CD4-positive, alpha-beta memory T cell (primary cell): Measurements from ENCODE around the gene EBP. TPM values are rescaled to one million over a fixed set of nuclear protein-coding genes. Genes with fewer than 3 reads are reported as not detected.
"Not testable (repeated sequence)": the region's sequence is repeated elsewhere in the genome, so short reads cannot be mapped to it uniquely, and the experiment has no call there.

Experiments used
- CTCF ChIA-PET: fragments of 350-600 bp; sonication (Branson Sonifier 250); formaldehyde crosslinking; loops from one replicate; lab custom pipeline; 2021; ENCODE audit warnings: inconsistent platforms; ENCODE audit not compliant: partially characterized antibody; lab: Charles Lee
- POLR2A ChIA-PET: fragments of 350-600 bp; sonication (Branson Sonifier 250); formaldehyde crosslinking; loops from one replicate; lab custom pipeline; 2021; ENCODE audit not compliant: partially characterized antibody; lab: Charles Lee
- DNase-seq, 5 donors: peaks; one replicate each; pipeline versions ENCODE4 v3.0.0 to v3.0.0-alpha.2; 2020 to 2022; ENCODE audit warnings: mixed read lengths in 1 of 5
- H3K27ac ChIP-seq: one replicate; pipeline ENCODE4 v1.7.0; 2013; ENCODE audit warnings: low read depth, low read length
- H3K27me3 ChIP-seq: 2 replicates; pipeline ENCODE4 v1.7.0; 2013; ENCODE audit warnings: mild to moderate bottlenecking, low read length, moderate library complexity; ENCODE audit not compliant: insufficient read depth
- H3K36me3 ChIP-seq: 2 replicates; pipeline ENCODE4 v1.7.0; 2013; ENCODE audit warnings: mild to moderate bottlenecking, low read length, moderate library complexity; ENCODE audit not compliant: insufficient read depth
- H3K4me1 ChIP-seq: 2 replicates; pipeline ENCODE4 v1.7.0; 2013; ENCODE audit warnings: mild to moderate bottlenecking, low read length, moderate library complexity; ENCODE audit not compliant: insufficient read depth
- H3K4me3 ChIP-seq, 2 donors: one replicate each; pipeline ENCODE4 v1.7.0; 2013; ENCODE audit warnings: low read length in 2 of 2, mild to moderate bottlenecking in 1 of 2
- H3K9me3 ChIP-seq, 2 donors: one replicate each; pipeline ENCODE4 v1.7.0; 2013; ENCODE audit warnings: low read length in 2 of 2, control low read depth in 1 of 2; ENCODE audit not compliant: control insufficient read depth in 1 of 2
- H3K27ac Mint-ChIP-seq, 7 donors: one replicate each; pipeline ENCODE4 v1.8.0; 2020 to 2021; ENCODE audit warnings: mixed read lengths in 7 of 7, mild to moderate bottlenecking in 6 of 7, inconsistent platforms in 3 of 7, moderate library complexity in 3 of 7
- H3K27me3 Mint-ChIP-seq, 2 donors: one replicate each; pipeline ENCODE4 v1.8.0; 2020 to 2021; ENCODE audit warnings: mixed read lengths in 2 of 2
- H3K36me3 Mint-ChIP-seq, 2 donors: one replicate each; pipeline ENCODE4 v1.8.0; 2020 to 2021; ENCODE audit warnings: mixed read lengths in 2 of 2, inconsistent platforms in 1 of 2, mild to moderate bottlenecking in 1 of 2
- H3K4me1 Mint-ChIP-seq, 4 donors: one replicate each; pipeline ENCODE4 v1.8.0; 2020 to 2021; ENCODE audit warnings: mixed read lengths in 4 of 4, mild to moderate bottlenecking in 1 of 4
- H3K4me3 Mint-ChIP-seq, 8 donors: one replicate each; pipeline ENCODE4 v1.8.0; 2020 to 2021; ENCODE audit warnings: mixed read lengths in 8 of 8, mild to moderate bottlenecking in 7 of 8, moderate library complexity in 6 of 8, inconsistent platforms in 3 of 8
- H3K9me3 Mint-ChIP-seq, 8 donors: one replicate each; pipeline ENCODE4 v1.8.0; 2020 to 2021; ENCODE audit warnings: mixed read lengths in 8 of 8, mild to moderate bottlenecking in 5 of 8, inconsistent platforms in 3 of 8, moderate library complexity in 1 of 8
- intact Hi-C: fragments of 100-400 bp; cut with micrococcal nuclease; formaldehyde crosslinking; loops from one replicate; pipeline ENCODE4 v1.15.1; 2023
- polyA plus RNA-seq, 2 donors: library from polyadenylated mRNA; unstranded; fragments of 300-500 nt; fragmentation: Illumina TruSeq; gene quantifications; one replicate each; pipeline ENCODE4 v1.2.3, GENCODE V29; 2021
- total RNA-seq, 2 experiments: library from RNA; stranded (reverse); gene quantifications; one replicate each; pipeline ENCODE4 v1.2.3, GENCODE V29; 2021

Gene EBP
- total and polyA plus RNA-seq, 4 experiments from 2014 or later, result 32.1 to 130 (median 58.2) TPM

- H3K27ac ChIP-seq, result peak overlapping the region; percentile 95
- POLR2A ChIA-PET, result interaction anchor here (1.0 to 4.0 kb wide), 12 partner anchors 8 to 457 kb away, joined by 3 to 49 read pairs (median 8); partner anchors contain the start of genes EBP, FTSJ1, HDAC6 and OTUD5
- H3K27ac Mint-ChIP-seq, result peak overlapping the region; percentile 85 to 99 (median 95)
- no peaks in the 10 kb centered on the region for H3K36me3 ChIP-seq
- intact Hi-C loops, result no loop called here
- peaks cover 13 to 24% (median 17%) of the 10 kb centered on the region in 4 donors for H3K4me1 Mint-ChIP-seq
- no peaks in the 10 kb centered on the region for H3K9me3 ChIP-seq
- DNase-seq, result no peak
- CTCF ChIA-PET, result interaction anchor here (0.9 to 3.2 kb wide), 9 partner anchors 9 to 471 kb away, joined by 3 to 17 read pairs (median 4); partner anchors contain the start of genes RBM3 and SLC38A5
- no peaks in the 10 kb centered on the region for H3K27me3 ChIP-seq
- no peaks in the 10 kb centered on the region for H3K27me3 Mint-ChIP-seq
- H3K4me3 ChIP-seq, result no peak overlapping the region
- H3K36me3 Mint-ChIP-seq, result peaks cover 4 to 27% of the 10 kb centered on the region in 2 donors
- H3K9me3 Mint-ChIP-seq, result no peaks in the 10 kb centered on the region
- H3K4me3 Mint-ChIP-seq, result peak overlapping the region; percentile 83 to 92 (median 88)
- H3K4me1 ChIP-seq, result peaks cover 20% of the 10 kb centered on the region
Observed at GRCh38 chrX:48540480-48540879, 18.9 kb downstream of the EBP start.

GRCh38 chrX:48541140-48541814 lies 19.7 kb downstream of the EBP start:
- DNase-seq, result no peak
- Histone ChIP-seq H3K27me3 (no peaks in the 10 kb centered on the region), H3K9me3 (no peaks in the 10 kb centered on the region), H3K4me1 (peaks cover 20% of the 10 kb centered on the region), H3K36me3 (no peaks in the 10 kb centered on the region), H3K27ac (peak overlapping the region; percentile 95), H3K4me3 (no peak overlapping the region)
- intact Hi-C loops, result no loop called here
- no peaks in the 10 kb centered on the region for H3K27me3 Mint-ChIP-seq
- H3K27ac Mint-ChIP-seq, result peak overlapping the region; percentile 65 to 99 (median 95)
- H3K4me3 Mint-ChIP-seq, result peak overlapping the region; percentile 31 to 91 (median 75)
- POLR2A ChIA-PET, result interaction anchor here (2.5 to 4.0 kb wide), 3 partner anchors 20 to 66 kb away, joined by 20 to 49 read pairs (median 46); partner anchors contain the start of genes EBP, FTSJ1 and RBM3
- CTCF ChIA-PET, result interaction anchor here (2.3 to 3.2 kb wide), 2 partner anchors 33 to 458 kb away, joined by 9 to 17 read pairs; partner anchors contain the start of gene RBM3
- peaks cover 4 to 27% of the 10 kb centered on the region in 2 donors for H3K36me3 Mint-ChIP-seq
- peaks cover 13 to 24% (median 17%) of the 10 kb centered on the region in 4 donors for H3K4me1 Mint-ChIP-seq
- no peaks in the 10 kb centered on the region for H3K9me3 Mint-ChIP-seq

- DNase-seq, result no peak
- H3K4me1 Mint-ChIP-seq, result peaks cover 0 to under 1% (median 0%) of the 10 kb centered on the region in 4 donors
- Histone ChIP-seq H3K27ac (no peak overlapping the region), H3K36me3 (no peaks in the 10 kb centered on the region), H3K9me3 (no peaks in the 10 kb centered on the region), H3K4me1 (no peaks in the 10 kb centered on the region), H3K27me3 (no peaks in the 10 kb centered on the region), H3K4me3 (no peak overlapping the region)
- no peaks in the 10 kb centered on the region for H3K27me3 Mint-ChIP-seq
- no peak overlapping the region for H3K4me3 Mint-ChIP-seq
- intact Hi-C loops, result no loop called here
- no peak overlapping the region for H3K27ac Mint-ChIP-seq
- ChIA-PET CTCF (interaction anchor here (2.0 kb wide), 1 partner anchor 9 kb away, joined by 8 read pairs; the partner anchor contains the start of gene TBC1D25), POLR2A (interaction anchor here (1.3 kb wide), 1 partner anchor 9 kb away, joined by 3 read pairs; the partner anchor contains the start of gene TBC1D25)
- H3K9me3 Mint-ChIP-seq, result no peaks in the 10 kb centered on the region
- H3K36me3 Mint-ChIP-seq, result peaks cover 2 to 32% of the 10 kb centered on the region in 2 donors
Observed at GRCh38 chrX:48548871-48549270, 27.3 kb downstream of the EBP start.

- intact Hi-C loops, POLR2A ChIA-PET, H3K9me3 ChIP-seq, H3K4me1 ChIP-seq, DNase-seq, H3K4me3 Mint-ChIP-seq, H3K27me3 Mint-ChIP-seq, CTCF ChIA-PET, H3K4me1 Mint-ChIP-seq, H3K9me3 Mint-ChIP-seq, H3K27me3 ChIP-seq, H3K4me3 ChIP-seq, H3K27ac ChIP-seq: not testable (repeated sequence)
- H3K36me3 ChIP-seq, result peaks cover 24% of the 10 kb centered on the region
- Mint-ChIP-seq H3K36me3 (peaks cover 5 to 37% of the 10 kb centered on the region in 2 donors), H3K27ac (peak overlapping the region in 1 of 7 donors; percentile 11)
Observed at GRCh38 chrX:48555731-48556325, 34.2 kb downstream of the EBP start.

GRCh38 chrX:48558271-48558670 lies 36.7 kb downstream of the EBP start:
- no peak overlapping the region for H3K27ac Mint-ChIP-seq
- no peaks in the 10 kb centered on the region for H3K27me3 ChIP-seq
- H3K4me3 Mint-ChIP-seq, result no peak overlapping the region
- no peaks in the 10 kb centered on the region for H3K4me1 ChIP-seq
- intact Hi-C loops, result no loop called here
- H3K9me3 Mint-ChIP-seq, result peaks cover 0 to 2% (median 0%) of the 10 kb centered on the region in 8 donors
- ChIA-PET POLR2A (no interaction called here), CTCF (interaction anchor here (1.3 kb wide), 1 partner anchor 19 kb away, joined by 3 read pairs; the partner anchor contains the start of gene TBC1D25)
- no peaks in the 10 kb centered on the region for H3K9me3 ChIP-seq
- peaks cover 24% of the 10 kb centered on the region for H3K36me3 ChIP-seq
- H3K4me3 ChIP-seq, result no peak overlapping the region
- H3K4me1 Mint-ChIP-seq, result peaks cover 0 to 2% (median 0%) of the 10 kb centered on the region in 4 donors
- no peak overlapping the region for H3K27ac ChIP-seq
- peaks cover 10 to 45% of the 10 kb centered on the region in 2 donors for H3K36me3 Mint-ChIP-seq
- no peak for DNase-seq
- H3K27me3 Mint-ChIP-seq, result no peaks in the 10 kb centered on the region

- Mint-ChIP-seq H3K27ac (no peak overlapping the region), H3K27me3 (no peaks in the 10 kb centered on the region), H3K4me3 (no peak overlapping the region), H3K36me3 (peaks cover 8 to 43% of the 10 kb centered on the region in 2 donors), H3K4me1 (peaks cover 0 to 2% (median 0%) of the 10 kb centered on the region in 4 donors), H3K9me3 (peaks cover 0 to 2% (median 0%) of the 10 kb centered on the region in 8 donors)
- Histone ChIP-seq H3K4me1 (no peaks in the 10 kb centered on the region), H3K36me3 (peaks cover 24% of the 10 kb centered on the region), H3K27ac (no peak overlapping the region), H3K27me3 (no peaks in the 10 kb centered on the region), H3K9me3 (no peaks in the 10 kb centered on the region), H3K4me3 (no peak overlapping the region)
- POLR2A ChIA-PET, result no interaction called here
- DNase-seq, result no peak
- CTCF ChIA-PET, result no interaction called here
- intact Hi-C loops, result no loop called here
Observed at GRCh38 chrX:48559636-48560035, 38.0 kb downstream of the EBP start.

- Histone ChIP-seq H3K4me1 (no peaks in the 10 kb centered on the region), H3K9me3 (no peaks in the 10 kb centered on the region), H3K36me3 (peaks cover 21% of the 10 kb centered on the region), H3K4me3 (no peak overlapping the region), H3K27ac (no peak overlapping the region), H3K27me3 (no peaks in the 10 kb centered on the region)
- Mint-ChIP-seq H3K27ac (no peak overlapping the region), H3K9me3 (peaks cover 0 to 2% (median 0%) of the 10 kb centered on the region in 8 donors), H3K4me3 (no peak overlapping the region), H3K4me1 (no peaks in the 10 kb centered on the region), H3K36me3 (peaks cover 5 to 40% of the 10 kb centered on the region in 2 donors), H3K27me3 (no peaks in the 10 kb centered on the region)
- ChIA-PET CTCF (no interaction called here), POLR2A (no interaction called here)
- intact Hi-C loops, result no loop called here
- DNase-seq, result no peak
Observed at GRCh38 chrX:48560056-48560455, 38.4 kb downstream of the EBP start.
